HCT116 (cell line): ENCODE measurements around the gene GPS1.

Source experiments
- CEBPB ChIP-seq: IDR thresholded peaks from 2 replicates; pipeline ENCODE4 v1.6.1; 2012; ENCODE audit warnings: low read depth
- CTCF ChIP-seq, 3 experiments: fragments of 200-600 bp in 1 of 3; sonication (generic) in 1 of 3; IDR thresholded peaks in 2 of 3; conservative IDR thresholded peaks in 1 of 3; 2 replicates each; pipeline ENCODE4 v1.5.1; 2012 to 2017; ENCODE audit warnings: low read depth in 2 of 3, low read length in 2 of 3, antibody characterized with exemption in 1 of 3, borderline replicate concordance in 1 of 3, control low read depth in 1 of 3, mild to moderate bottlenecking in 1 of 3, mixed read lengths in 1 of 3, mixed run types in 1 of 3, moderate library complexity in 1 of 3; ENCODE audit not compliant: insufficient read depth in 1 of 3
- EGR1 ChIP-seq: IDR thresholded peaks from 2 replicates; pipeline ENCODE4 v1.6.1; 2012; ENCODE audit warnings: low read depth
- EZH2 ChIP-seq: fragments of 200-600 bp; sonication (generic); IDR thresholded peaks from 2 replicates; pipeline ENCODE4 v1.6.1; 2017; ENCODE audit warnings: antibody characterized with exemption, mixed run types
- FOSL1 ChIP-seq: IDR thresholded peaks from 2 replicates; pipeline ENCODE4 v1.6.1; 2012; ENCODE audit warnings: low read depth
- POLR2AphosphoS5 ChIP-seq: IDR thresholded peaks from 2 replicates; pipeline ENCODE4 v1.6.1; 2011; ENCODE audit warnings: mild to moderate bottlenecking, low read depth, low read length, moderate library complexity
- RAD21 ChIP-seq: IDR thresholded peaks from 2 replicates; pipeline ENCODE4 v1.6.1; 2012; ENCODE audit warnings: low read depth, mild to moderate bottlenecking
- REST ChIP-seq: IDR thresholded peaks from 2 replicates; pipeline ENCODE4 v1.6.1; 2012; ENCODE audit warnings: low read depth
- TCF7L2 ChIP-seq: IDR thresholded peaks from 2 replicates; pipeline ENCODE4 v1.7.0; 2011; ENCODE audit warnings: borderline replicate concordance, inconsistent platforms; ENCODE audit not compliant: insufficient read depth, insufficient read length; ENCODE audit errors: extremely low read depth
- ZBTB33 ChIP-seq: IDR thresholded peaks from 2 replicates; pipeline ENCODE4 v1.6.1; 2011; ENCODE audit warnings: mild to moderate bottlenecking, low read length, moderate library complexity; ENCODE audit not compliant: insufficient replicate concordance; ENCODE audit errors: extremely low read depth
- ZFX ChIP-seq: fragments of 450-650 bp; IDR thresholded peaks from 2 replicates; pipeline ENCODE4 v1.6.1; 2017

- TF ChIP-seq TCF7L2 (no peak), CTCF (IDR thresholded peaks at IDR 0.05 in 2 of 3, conservative IDR thresholded peaks at IDR 0.05 in 1 of 3; ENCODE audit: borderline replicate concordance in 1 of 3, insufficient read depth in 1 of 3, low read depth in 2 of 3, low read length in 2 of 3) (no peak), RAD21 (no peak), POLR2AphosphoS5 (no peak), CEBPB (no peak), ZFX (no peak), REST (no peak), ZBTB33 (no peak), EZH2 (no peak), EGR1 (no peak), FOSL1 (no peak)
These were observed 3.7 kb upstream of the GPS1 start for GRCh38 chr17:82047914-82048570.
